Left ventricle myocardium inferior (tissue), 1 donor: ENCODE results near the gene GNAS. TPM values are rescaled to one million over a fixed set of nuclear protein-coding genes. Genes with fewer than 3 reads are reported as not detected.
"Not testable (repeated sequence)": the region's sequence is repeated elsewhere in the genome, so short reads cannot be mapped to it uniquely, and the experiment has no call there.

Experiments used
- DNase-seq: peaks from one replicate; pipeline ENCODE4 v3.0.0-alpha.2; 2020
- H3K27ac ChIP-seq: fragments of 200-600 bp; replicated peaks from 2 replicates; pipeline ENCODE4 v1.8.0; 2021
- H3K27me3 ChIP-seq: fragments of 200-600 bp; 2 replicates; pipeline ENCODE4 v1.8.0; 2021; ENCODE audit warnings: low read depth
- H3K36me3 ChIP-seq: fragments of 200-600 bp; 2 replicates; pipeline ENCODE4 v1.8.0; 2021
- H3K4me1 ChIP-seq: fragments of 200-600 bp; 2 replicates; pipeline ENCODE4 v1.8.0; 2021
- H3K4me3 ChIP-seq: fragments of 200-600 bp; 2 replicates; pipeline ENCODE4 v1.8.0; 2021; ENCODE audit warnings: mild to moderate bottlenecking, moderate library complexity
- H3K9me3 ChIP-seq: fragments of 200-600 bp; replicated peaks from 2 replicates; pipeline ENCODE4 v1.8.0; 2021
- intact Hi-C: fragments of 100-400 bp; cut with micrococcal nuclease; formaldehyde crosslinking; loops from one replicate; pipeline ENCODE4 v1.11.0; 2022
- total RNA-seq: library from RNA; stranded (reverse); fragmentation: NEBNext Ultra II Directional; extraction: Animal tissue kit (Norgen Biotek cat#: 25700); gene quantifications from one replicate; pipeline ENCODE4 v1.2.1, GENCODE V29; 2021
- TF ChIP-seq, protein P1 (sequence below): fragments of 200-600 bp; IDR thresholded peaks from 2 replicates; pipeline ENCODE4 v1.8.0; 2021; ENCODE audit warnings: antibody characterized with exemption, mild to moderate bottlenecking, borderline replicate concordance
- donor health status: DM: no; HTN: yes; CAD: no; lungs with severe emphysema.

The GNAS gene
- total RNA-seq, 1 donor from 2014 or later: 1,444 TPM

DNA sequence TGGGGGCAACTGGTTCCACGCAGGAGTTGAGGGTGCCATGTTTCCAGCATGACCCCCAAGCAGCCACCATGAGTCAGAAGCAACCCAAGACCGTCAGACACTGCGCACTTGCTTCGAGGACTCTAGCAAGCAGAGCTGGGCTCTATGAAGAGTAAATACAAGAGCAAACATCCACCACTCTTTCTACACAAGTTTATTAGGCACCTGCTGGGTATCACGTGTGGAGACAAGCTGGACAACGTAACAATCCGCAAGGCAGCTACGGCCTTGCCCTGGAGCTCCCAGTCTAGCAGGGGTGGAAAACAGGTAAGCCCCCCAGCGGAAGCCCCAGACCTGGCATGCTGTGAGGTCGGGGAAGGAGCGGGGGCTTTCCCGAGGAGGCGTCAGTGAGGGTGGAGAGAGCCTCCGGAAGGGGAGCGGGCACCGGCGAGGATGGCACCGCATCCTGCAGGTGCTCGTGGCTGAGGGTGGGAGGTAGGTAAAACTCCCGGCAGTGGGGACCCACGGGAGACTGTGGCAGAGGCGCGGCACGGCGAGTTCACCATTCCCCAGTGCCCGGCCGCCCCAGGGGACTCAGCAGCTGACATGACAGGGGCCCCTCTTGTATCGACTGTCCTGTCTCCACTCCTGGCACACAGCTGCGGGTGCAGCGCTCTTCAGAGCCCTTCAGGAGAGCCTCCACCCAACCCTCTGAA, 35.4 kb upstream of the GNAS start:
- H3K27ac ChIP-seq: no peak overlapping the region
- no peak for DNase-seq
- no peaks in the 10 kb centered on the region for H3K4me1 ChIP-seq
- no peaks in the 10 kb centered on the region for H3K9me3 ChIP-seq
- no peak overlapping the region for H3K4me3 ChIP-seq
- TF ChIP-seq, protein P1, sequence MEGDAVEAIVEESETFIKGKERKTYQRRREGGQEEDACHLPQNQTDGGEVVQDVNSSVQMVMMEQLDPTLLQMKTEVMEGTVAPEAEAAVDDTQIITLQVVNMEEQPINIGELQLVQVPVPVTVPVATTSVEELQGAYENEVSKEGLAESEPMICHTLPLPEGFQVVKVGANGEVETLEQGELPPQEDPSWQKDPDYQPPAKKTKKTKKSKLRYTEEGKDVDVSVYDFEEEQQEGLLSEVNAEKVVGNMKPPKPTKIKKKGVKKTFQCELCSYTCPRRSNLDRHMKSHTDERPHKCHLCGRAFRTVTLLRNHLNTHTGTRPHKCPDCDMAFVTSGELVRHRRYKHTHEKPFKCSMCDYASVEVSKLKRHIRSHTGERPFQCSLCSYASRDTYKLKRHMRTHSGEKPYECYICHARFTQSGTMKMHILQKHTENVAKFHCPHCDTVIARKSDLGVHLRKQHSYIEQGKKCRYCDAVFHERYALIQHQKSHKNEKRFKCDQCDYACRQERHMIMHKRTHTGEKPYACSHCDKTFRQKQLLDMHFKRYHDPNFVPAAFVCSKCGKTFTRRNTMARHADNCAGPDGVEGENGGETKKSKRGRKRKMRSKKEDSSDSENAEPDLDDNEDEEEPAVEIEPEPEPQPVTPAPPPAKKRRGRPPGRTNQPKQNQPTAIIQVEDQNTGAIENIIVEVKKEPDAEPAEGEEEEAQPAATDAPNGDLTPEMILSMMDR: no peak
- H3K36me3 ChIP-seq: no peaks in the 10 kb centered on the region
- H3K27me3 ChIP-seq: peaks cover 19% of the 10 kb centered on the region
- intact Hi-C loops: no loop called here

DNA sequence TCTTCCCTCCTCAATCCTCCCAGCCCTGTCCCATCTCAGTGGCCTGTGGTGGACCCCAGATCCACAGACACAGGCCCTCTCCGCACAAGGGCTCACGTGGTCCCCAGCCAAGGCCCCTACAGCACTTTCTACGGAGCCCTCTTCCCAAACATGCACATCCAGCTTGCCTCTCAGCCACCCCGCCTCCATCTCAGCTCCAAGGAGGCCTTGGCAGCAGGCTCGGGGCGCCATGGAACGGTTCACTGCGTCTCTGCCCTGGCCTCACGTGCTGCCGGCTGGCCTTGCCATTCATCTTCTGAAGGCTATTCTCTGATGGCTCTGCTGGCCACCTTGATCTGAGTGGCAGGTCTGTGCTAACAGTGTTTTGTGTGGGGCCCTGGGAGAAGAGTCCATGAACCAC, 34.8 kb upstream of the GNAS start:
- no peaks in the 10 kb centered on the region for H3K9me3 ChIP-seq
- DNase-seq: no peak
- H3K4me1 ChIP-seq: no peaks in the 10 kb centered on the region
- no peaks in the 10 kb centered on the region for H3K36me3 ChIP-seq
- H3K4me3 ChIP-seq: no peak overlapping the region
- TF ChIP-seq, protein P1: no peak
- H3K27ac ChIP-seq: no peak overlapping the region
- intact Hi-C loops: no loop called here
- peaks cover 13% of the 10 kb centered on the region for H3K27me3 ChIP-seq

DNA sequence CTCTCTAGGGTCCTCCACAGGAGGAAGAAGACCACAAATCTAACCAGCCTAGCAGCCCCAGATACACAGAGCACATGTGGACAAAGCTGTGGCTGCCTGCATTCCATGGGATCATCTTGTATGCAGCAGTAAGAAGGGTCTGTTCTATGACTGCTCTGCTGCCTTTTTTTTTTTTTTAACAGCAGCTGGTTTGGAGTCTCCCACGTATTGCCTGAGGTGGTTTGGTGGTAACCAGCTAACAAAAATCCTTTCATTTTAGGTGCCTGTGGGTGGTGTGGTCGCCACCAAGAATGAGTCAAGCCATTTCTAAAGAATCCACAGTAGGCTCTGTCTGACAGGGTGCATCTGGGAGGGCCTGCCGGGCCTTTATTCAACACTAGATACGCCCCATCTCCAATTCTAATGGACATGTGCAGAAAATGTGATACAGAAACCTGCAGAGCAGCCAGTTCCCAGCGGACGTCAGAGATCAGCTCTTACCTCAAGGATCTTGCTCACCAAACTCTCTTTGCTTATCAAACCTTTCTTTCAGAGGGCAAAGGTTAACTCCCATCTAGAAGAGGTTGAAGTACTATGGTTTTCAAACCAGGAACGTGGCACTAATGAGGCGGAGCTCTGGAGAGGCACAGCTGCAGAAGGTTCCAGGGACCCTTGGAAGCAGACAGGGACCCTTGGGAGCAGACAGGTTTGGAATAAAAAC, 33.8 kb upstream of the GNAS start:
- no peaks in the 10 kb centered on the region for H3K9me3 ChIP-seq
- H3K4me1 ChIP-seq: no peaks in the 10 kb centered on the region
- H3K4me3 ChIP-seq: no peak overlapping the region
- no peaks in the 10 kb centered on the region for H3K36me3 ChIP-seq
- H3K27me3 ChIP-seq: peaks cover 7% of the 10 kb centered on the region
- no peak overlapping the region for H3K27ac ChIP-seq
- TF ChIP-seq, protein P1: no peak
- intact Hi-C loops: no loop called here
- DNase-seq: no peak

DNA sequence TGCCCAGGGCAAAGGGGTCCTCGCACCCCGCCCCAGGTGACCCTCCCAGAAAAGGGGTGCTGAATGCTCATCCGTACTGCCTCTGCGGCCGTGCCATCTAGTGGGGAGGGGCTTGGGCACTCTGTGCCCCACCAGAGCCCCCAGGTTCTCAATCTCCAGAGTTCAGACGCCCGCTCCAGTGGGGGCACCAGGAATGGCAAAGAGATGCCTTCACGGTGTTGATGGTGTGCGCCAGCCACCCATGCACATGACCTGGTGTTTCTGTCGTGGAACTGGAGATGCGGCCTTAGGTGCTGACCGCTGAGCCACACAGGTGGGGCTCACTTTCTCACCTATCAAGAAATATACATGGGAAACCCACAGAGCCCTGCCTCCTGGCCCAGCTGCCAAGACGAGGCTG, 32.6 kb upstream of the GNAS start:
- H3K4me3 ChIP-seq: no peak overlapping the region
- intact Hi-C loops: no loop called here
- H3K27ac ChIP-seq: no peak overlapping the region
- no peaks in the 10 kb centered on the region for H3K4me1 ChIP-seq
- H3K9me3 ChIP-seq: no peaks in the 10 kb centered on the region
- TF ChIP-seq, protein P1: no peak
- H3K27me3 ChIP-seq: no peaks in the 10 kb centered on the region
- DNase-seq: no peak
- no peaks in the 10 kb centered on the region for H3K36me3 ChIP-seq

DNA sequence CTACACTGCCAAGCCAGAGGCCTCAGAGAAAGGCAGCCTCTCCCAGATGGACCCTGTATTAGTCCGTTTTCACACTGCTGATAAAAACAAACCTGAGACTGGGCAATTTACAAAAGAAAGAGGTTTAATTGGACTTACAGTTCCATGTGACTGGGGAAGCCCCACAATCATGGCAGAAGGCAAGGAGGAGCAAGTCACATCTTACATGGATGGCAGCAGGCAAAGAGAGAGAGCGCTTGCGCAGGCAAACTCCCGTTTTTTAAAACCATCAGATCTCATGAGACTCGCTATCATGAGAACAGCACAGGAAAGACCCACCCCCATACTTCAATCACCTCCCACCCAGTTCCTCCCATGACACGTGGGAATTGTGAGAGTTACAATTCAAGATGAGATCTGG, 32.0 kb upstream of the GNAS start:
- intact Hi-C loops, H3K27ac ChIP-seq, H3K27me3 ChIP-seq, H3K4me3 ChIP-seq, H3K9me3 ChIP-seq, H3K36me3 ChIP-seq, H3K4me1 ChIP-seq, DNase-seq: not testable (repeated sequence)

DNA sequence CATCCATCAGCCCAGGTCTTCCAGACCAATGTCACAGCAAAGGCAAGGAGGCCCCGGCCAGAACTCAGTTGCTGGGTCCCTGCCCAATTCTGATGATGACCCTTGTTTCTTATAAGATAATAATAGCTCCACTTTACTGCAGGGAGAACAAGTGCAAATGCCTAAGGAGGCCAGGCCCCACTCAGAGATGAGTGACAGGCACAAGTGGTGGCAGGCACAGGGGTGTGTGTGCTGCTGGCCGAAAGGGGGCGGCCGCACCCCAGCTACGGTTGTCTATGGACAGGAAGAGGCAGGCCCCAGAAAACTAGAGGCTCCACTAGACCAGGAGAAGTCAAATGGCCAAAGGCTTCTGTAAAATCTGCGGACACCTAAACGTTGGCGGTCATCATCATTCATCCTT, 30.4 kb upstream of the GNAS start:
- Histone ChIP-seq H3K4me3 (no peak overlapping the region), H3K27ac (no peak overlapping the region), H3K27me3 (no peaks in the 10 kb centered on the region), H3K4me1 (no peaks in the 10 kb centered on the region), H3K36me3 (no peaks in the 10 kb centered on the region), H3K9me3 (no peaks in the 10 kb centered on the region)
- no peak for DNase-seq
- TF ChIP-seq, protein P1: peak; percentile 21
- intact Hi-C loops: no loop called here
